Right lobe of liver (tissue), 4 donors: ENCODE results near the gene TPRX1.

ENCODE experiments used
- POLR2A ChIP-seq: fragments of 450-650 bp; IDR thresholded peaks from one replicate; pipeline ENCODE4 v1.6.1; 2017; ENCODE audit warnings: antibody characterized with exemption, mild to moderate bottlenecking
- TF ChIP-seq, protein P1 (sequence below), 4 donors: fragments of 200-600 bp in 3 of 4; fragments of 450-650 bp in 1 of 4; IDR thresholded peaks; one replicate each; pipeline versions ENCODE4 v1.5.1 to v1.8.0; 2016 to 2022; ENCODE audit warnings: antibody characterized with exemption in 4 of 4, mild to moderate bottlenecking in 2 of 4
- donor health status: DM: no; HTN: no; CAD: no.
- donor health status: DM: no; HTN: no; CAD: no.
- donor health status: DM: no; HTN: yes; CAD: no.

DNA sequence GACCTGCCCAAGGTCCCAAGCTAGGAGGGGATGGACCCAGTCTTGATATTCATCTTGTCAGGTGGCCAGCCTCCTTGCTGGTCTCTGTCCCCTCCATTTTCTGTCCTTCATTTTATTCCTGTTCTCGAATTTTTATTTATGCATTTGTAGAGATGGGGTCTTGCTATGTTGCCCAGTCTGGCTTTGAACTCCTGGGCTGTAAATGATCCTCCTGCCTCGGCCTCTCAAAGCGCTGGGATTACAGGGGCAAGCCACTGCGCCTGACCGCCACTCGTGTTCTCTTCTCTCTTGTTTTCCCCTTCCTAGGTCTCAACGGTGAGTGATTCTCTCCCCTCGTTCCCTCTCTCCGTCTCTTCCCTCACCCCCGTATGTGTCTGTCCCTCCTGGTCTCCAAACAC is 44.1 kb upstream of the TPRX1 start:
- TF ChIP-seq, protein P1, sequence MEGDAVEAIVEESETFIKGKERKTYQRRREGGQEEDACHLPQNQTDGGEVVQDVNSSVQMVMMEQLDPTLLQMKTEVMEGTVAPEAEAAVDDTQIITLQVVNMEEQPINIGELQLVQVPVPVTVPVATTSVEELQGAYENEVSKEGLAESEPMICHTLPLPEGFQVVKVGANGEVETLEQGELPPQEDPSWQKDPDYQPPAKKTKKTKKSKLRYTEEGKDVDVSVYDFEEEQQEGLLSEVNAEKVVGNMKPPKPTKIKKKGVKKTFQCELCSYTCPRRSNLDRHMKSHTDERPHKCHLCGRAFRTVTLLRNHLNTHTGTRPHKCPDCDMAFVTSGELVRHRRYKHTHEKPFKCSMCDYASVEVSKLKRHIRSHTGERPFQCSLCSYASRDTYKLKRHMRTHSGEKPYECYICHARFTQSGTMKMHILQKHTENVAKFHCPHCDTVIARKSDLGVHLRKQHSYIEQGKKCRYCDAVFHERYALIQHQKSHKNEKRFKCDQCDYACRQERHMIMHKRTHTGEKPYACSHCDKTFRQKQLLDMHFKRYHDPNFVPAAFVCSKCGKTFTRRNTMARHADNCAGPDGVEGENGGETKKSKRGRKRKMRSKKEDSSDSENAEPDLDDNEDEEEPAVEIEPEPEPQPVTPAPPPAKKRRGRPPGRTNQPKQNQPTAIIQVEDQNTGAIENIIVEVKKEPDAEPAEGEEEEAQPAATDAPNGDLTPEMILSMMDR (IDR thresholded peaks at IDR 0.05): no peak
- no peak for TF ChIP-seq POLR2A
